Stomach (tissue), 9 donors: ENCODE measurements around the gene ZC3H7B. TPM values are rescaled to one million over a fixed set of nuclear protein-coding genes. Genes with fewer than 3 reads are reported as not detected.
"Not testable (repeated sequence)": the region's sequence is repeated elsewhere in the genome, so short reads cannot be mapped to it uniquely, and the experiment has no call there.

ENCODE experiments used
- DNase-seq, 2 donors: peaks; one replicate each; pipeline versions ENCODE4 v3.0.0 to v3.0.0-alpha.2; 2013 to 2019
- H3K27ac ChIP-seq, 5 donors: fragments of 200-600 bp in 4 of 5; sonication (generic) in 4 of 5; one replicate each; pipeline ENCODE4 v1.5.1; 2013 to 2019; ENCODE audit warnings: mild to moderate bottlenecking in 1 of 5, moderate library complexity in 1 of 5
- H3K27me3 ChIP-seq, 3 donors: fragments of 200-600 bp; sonication (generic); one replicate each; pipeline ENCODE4 v1.5.1; 2017 to 2019; ENCODE audit warnings: mixed run types in 1 of 3
- H3K36me3 ChIP-seq, 4 donors: fragments of 200-600 bp; sonication (generic); 1 replicate in 3 of 4; 2 replicates in 1 of 4; pipeline ENCODE4 v1.5.1; 2016 to 2019
- H3K4me1 ChIP-seq, 4 donors: fragments of 200-600 bp; sonication (generic); one replicate each; pipeline ENCODE4 v1.5.1; 2016 to 2019
- H3K4me3 ChIP-seq, 4 donors: fragments of 200-600 bp; sonication (generic) in 3 of 4; one replicate each; pipeline ENCODE4 v1.5.1; 2016 to 2019; ENCODE audit warnings: mild to moderate bottlenecking in 1 of 4
- H3K9me3 ChIP-seq, 4 donors: fragments of 200-600 bp; sonication (generic); one replicate each; pipeline ENCODE4 v1.5.1; 2016 to 2019
- EP300 ChIP-seq: sonication (generic); formaldehyde crosslinking; IDR thresholded peaks from one replicate; pipeline ENCODE4 v1.6.1; 2017; ENCODE audit warnings: antibody characterized with exemption
- POLR2A ChIP-seq, 4 donors: fragments of 450-650 bp; IDR thresholded peaks; one replicate each; pipeline ENCODE4 v1.6.1; 2016; ENCODE audit warnings: antibody characterized with exemption in 4 of 4, control low read depth in 2 of 4, mild to moderate bottlenecking in 1 of 4, moderate library complexity in 1 of 4
- POLR2AphosphoS5 ChIP-seq, 3 donors: sonication (generic); formaldehyde crosslinking; IDR thresholded peaks; one replicate each; pipeline ENCODE4 v1.6.1; 2016; ENCODE audit warnings: antibody characterized with exemption in 3 of 3
- WGBS, 5 donors: extraction: QIAGEN DNeasy Blood & Tissue Kit in 3 of 5; methylation state at CpG; one replicate each; pipeline versions ENCODE4 v1.1.5 to v1.1.7; 2013 to 2018; 5-methylcytosine and 5-hydroxymethylcytosine counted together
- intact Hi-C: fragments of 100-400 bp; cut with DNase I; formaldehyde crosslinking; loops from one replicate; pipeline ENCODE4 v1.15.1; 2023; ENCODE audit warnings: low total_unique reads
- polyA plus RNA-seq, 3 donors: library from polyadenylated mRNA; stranded (reverse); fragments of 200-250 nt; gene quantifications; one replicate each; pipeline ENCODE4 v1.2.3, GENCODE V29; 2013
- total RNA-seq, 5 donors: library from RNA; depleted of rRNA; stranded (reverse); fragments of >200 nt; gene quantifications; one replicate each; pipeline versions ENCODE4 v1.1.0 to v1.2.3, GENCODE V29; 2014 to 2016
- TF ChIP-seq, protein P1 (sequence below), 7 experiments: fragments of 450-650 bp in 4 of 7; fragments of 200-600 bp in 3 of 7; sonication (generic) in 3 of 7; IDR thresholded peaks; one replicate each; pipeline ENCODE4 v1.5.1; 2016 to 2019; ENCODE audit warnings: antibody characterized with exemption in 7 of 7, control low read depth in 2 of 7, mild to moderate bottlenecking in 1 of 7
- donor health status: healthy with polysubstance abuse.
- donor health status: Bipolar disorder and iron deficiency.
- donor health status: healthy.

ZC3H7B gene
- total and polyA plus RNA-seq, 8 donors = 4.7 to 40.1 (median 26.2) TPM

DNA sequence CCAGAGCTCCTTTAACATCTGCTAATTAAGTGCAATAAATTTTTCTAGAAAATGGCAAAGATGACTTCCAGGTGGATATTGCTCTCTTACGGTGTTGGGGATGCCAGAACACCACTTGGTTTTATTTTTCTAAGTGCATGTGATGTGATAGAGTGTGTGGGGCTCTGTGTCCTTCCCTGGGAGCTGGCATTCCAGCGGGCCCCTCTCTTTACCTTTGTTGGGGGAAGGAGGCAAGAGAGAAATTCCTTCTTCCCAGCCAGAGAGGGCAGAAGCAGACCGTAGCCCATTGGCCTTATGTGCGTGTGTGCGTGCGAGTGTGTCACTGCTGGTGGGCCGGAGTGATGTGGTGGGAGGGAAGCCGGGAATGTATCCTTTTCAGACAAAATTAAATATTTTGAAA lies 97.6 kb downstream of the ZC3H7B start:
- Histone ChIP-seq H3K9me3 (no peaks in the 10 kb centered on the region), H3K36me3 (peaks cover 46 to 58% (median 54%) of the 10 kb centered on the region in 4 donors), H3K27me3 (no peaks in the 10 kb centered on the region), H3K4me1 (peaks cover 18 to 38% (median 26%) of the 10 kb centered on the region in 4 donors), H3K4me3 (no peak overlapping the region), H3K27ac (no peak overlapping the region)
- 85 to 92% (median 88%) methylated on average over 8 of the region's 8 CpGs for WGBS, 5 donors
- no peak for DNase-seq
- TF ChIP-seq POLR2A (IDR thresholded peaks at IDR 0.05) (no peak), EP300 (no peak)
- TF ChIP-seq, protein P1, sequence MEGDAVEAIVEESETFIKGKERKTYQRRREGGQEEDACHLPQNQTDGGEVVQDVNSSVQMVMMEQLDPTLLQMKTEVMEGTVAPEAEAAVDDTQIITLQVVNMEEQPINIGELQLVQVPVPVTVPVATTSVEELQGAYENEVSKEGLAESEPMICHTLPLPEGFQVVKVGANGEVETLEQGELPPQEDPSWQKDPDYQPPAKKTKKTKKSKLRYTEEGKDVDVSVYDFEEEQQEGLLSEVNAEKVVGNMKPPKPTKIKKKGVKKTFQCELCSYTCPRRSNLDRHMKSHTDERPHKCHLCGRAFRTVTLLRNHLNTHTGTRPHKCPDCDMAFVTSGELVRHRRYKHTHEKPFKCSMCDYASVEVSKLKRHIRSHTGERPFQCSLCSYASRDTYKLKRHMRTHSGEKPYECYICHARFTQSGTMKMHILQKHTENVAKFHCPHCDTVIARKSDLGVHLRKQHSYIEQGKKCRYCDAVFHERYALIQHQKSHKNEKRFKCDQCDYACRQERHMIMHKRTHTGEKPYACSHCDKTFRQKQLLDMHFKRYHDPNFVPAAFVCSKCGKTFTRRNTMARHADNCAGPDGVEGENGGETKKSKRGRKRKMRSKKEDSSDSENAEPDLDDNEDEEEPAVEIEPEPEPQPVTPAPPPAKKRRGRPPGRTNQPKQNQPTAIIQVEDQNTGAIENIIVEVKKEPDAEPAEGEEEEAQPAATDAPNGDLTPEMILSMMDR (IDR thresholded peaks at IDR 0.05) = no peak
- intact Hi-C loops = loop anchor here (5.0 kb wide), 1 partner anchor 128 kb away; no protein-coding TSS in a partner anchor

DNA sequence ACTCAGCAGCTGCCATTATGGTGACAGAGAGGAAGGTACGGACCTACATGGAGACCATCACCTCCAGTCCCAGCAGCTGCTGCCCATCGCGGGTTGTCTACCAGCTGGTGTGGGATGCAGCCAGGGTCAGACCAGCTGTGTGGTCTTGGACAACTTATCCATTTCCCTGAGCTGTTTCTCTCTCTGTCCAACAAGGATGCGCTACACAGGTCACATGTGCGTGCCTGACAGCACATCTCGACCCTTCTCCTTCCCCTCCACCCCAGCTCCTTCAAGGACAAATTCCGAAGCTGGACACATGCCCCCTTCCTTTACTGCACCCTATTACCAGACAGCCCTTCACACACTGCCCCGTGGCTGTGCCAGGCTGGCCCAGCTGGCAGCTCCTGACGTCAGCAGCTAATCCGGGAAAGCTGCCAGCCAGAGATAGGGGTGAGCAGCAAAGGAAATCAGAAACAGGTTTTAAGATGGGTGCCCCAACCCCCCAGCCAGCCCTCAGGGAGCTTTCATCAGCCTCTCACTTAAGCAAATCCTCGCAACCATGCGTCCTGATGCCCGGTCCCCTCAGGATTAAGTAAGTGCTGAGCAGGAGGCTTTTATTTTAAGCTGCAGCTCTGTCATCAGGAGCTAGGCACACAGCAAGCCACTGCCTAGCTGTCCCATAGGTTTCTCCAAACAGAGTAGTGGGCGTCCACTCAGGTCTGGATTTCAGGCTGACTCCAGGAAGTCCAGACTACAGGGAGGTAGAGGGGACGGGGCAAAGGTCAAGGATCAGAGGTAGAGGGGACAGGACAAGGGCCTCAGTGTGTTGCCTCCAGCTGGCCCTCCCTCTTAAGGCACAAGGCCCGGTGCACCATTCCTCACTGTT lies 100.7 kb downstream of the ZC3H7B start:
- TF ChIP-seq, protein P1 (IDR thresholded peaks at IDR 0.05) = no peak
- no peak for TF ChIP-seq EP300
- TF ChIP-seq POLR2AphosphoS5 (IDR thresholded peaks at IDR 0.05) = peak; percentile 60 to 62 (median 62)
- peak in 1 of 4 donors; percentile 51 for TF ChIP-seq POLR2A (IDR thresholded peaks at IDR 0.05)
- Histone ChIP-seq H3K4me1 (peaks cover 20 to 39% (median 30%) of the 10 kb centered on the region in 4 donors), H3K27ac (peak overlapping the region; percentile 61 to 86 (median 79)), H3K27me3 (no peaks in the 10 kb centered on the region), H3K4me3 (no peak overlapping the region), H3K36me3 (peaks cover 16 to 27% (median 23%) of the 10 kb centered on the region in 4 donors), H3K9me3 (no peaks in the 10 kb centered on the region)
- peak; percentile 90 to 95 for DNase-seq
- 19 to 32% (median 23%) methylated on average over 16 of the region's 16 CpGs for WGBS, 5 donors
- intact Hi-C loops = no loop called here

DNA sequence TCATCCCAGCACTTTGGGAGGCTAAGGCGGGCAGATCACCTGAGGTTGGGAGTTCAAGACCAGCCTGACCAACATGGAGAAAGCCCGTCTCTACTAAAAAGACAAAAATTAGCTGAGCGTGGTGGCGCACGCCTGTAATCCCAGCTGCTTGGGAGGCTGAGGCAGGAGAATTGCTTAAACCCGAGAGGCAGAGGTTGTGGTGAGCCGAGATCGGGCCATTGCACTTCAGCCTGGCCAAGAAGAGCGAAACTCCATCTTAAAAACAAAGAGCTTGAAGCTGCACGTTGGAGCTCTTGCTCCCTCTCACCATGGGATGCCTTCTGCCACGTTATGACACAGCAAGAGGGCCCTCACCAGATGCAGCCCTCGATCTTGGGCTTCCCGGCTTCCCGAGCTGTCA lies 101.5 kb downstream of the ZC3H7B start:
- Histone ChIP-seq H3K27ac (peak overlapping the region; percentile 50 to 86 (median 79)), H3K36me3 (peaks cover 8 to 19% (median 14%) of the 10 kb centered on the region in 4 donors), H3K4me1 (peaks cover 20 to 39% (median 29%) of the 10 kb centered on the region in 4 donors)
- DNase-seq, H3K9me3 ChIP-seq, H3K4me3 ChIP-seq, H3K27me3 ChIP-seq, intact Hi-C loops: not testable (repeated sequence)
- WGBS, 5 donors = 87 to 94% (median 91%) methylated on average over 14 of the region's 14 CpGs

DNA sequence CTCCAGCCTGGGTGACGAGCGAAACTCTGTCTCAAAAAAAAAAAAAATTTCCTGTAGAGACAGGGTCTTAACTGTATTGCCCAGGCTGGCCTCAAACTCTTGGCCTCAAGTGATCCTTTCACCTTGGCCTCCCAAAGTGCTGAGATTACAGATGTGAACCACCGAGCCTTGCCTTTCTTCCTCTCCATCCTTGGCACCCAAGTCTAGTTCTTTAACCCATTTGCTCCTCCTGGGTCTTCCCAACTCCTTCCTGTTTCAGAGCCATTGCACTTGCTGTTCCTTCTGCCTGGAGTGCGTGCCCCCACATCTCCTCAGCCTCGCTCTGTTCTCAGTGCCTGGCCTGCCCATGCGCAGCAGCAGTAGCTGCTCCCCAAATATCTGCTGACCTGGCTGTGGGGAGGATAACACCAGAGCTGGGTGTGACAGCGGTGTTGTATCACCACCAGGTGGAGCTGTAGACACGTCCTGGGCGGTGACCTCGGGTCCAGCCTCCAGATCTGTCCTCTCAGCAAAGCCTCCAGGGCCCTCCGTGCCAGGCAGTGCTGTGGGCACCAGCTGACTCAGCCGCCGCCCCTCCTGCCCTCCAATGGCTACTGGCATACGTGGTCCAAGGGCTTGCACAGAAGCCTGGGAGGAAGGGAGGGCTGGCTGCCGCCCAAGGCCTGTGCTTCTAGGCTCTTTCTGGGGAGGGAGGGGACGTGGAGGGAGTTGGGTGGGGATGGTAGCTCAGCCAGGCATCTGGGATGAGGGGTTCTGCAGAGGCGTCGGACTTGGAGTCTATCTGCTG lies 102.4 kb downstream of the ZC3H7B start:
- Histone ChIP-seq H3K4me3 (no peak overlapping the region), H3K27ac (peak overlapping the region; percentile 9 to 86 (median 66)), H3K36me3 (peaks cover under 1 to 10% (median 5%) of the 10 kb centered on the region in 4 donors), H3K4me1 (peaks cover 20 to 40% (median 31%) of the 10 kb centered on the region in 4 donors), H3K27me3 (no peaks in the 10 kb centered on the region), H3K9me3 (no peaks in the 10 kb centered on the region)
- intact Hi-C loops = loop anchor here (2.0 kb wide), 1 partner anchor 113 kb away; no protein-coding TSS in a partner anchor
- peak; percentile 95 to 96 for DNase-seq
- TF ChIP-seq POLR2AphosphoS5 (IDR thresholded peaks at IDR 0.05) (peak; percentile 75 to 97 (median 92)), EP300 (peak; percentile 60), POLR2A (IDR thresholded peaks at IDR 0.05) (no peak)
- TF ChIP-seq, protein P1 (IDR thresholded peaks at IDR 0.05) = peak in 6 of 7 experiments; percentile 91 to 99 (median 94)
- WGBS, 5 donors = 12 to 25% (median 17%) methylated on average over 10 to 18 of the region's 18 CpGs
